GM23248 (cell line): ENCODE results near the gene GALNT2. TPM values are rescaled to one million over a fixed set of nuclear protein-coding genes. Genes with fewer than 3 reads are reported as not detected.

Experiments
- DNase-seq: peaks from one replicate; pipeline ENCODE4 v3.0.0-alpha.2; 2015
- H2AFZ ChIP-seq: fragments of 200-600 bp; sonication (generic); 2 replicates; pipeline ENCODE4 v1.6.1; 2016; ENCODE audit warnings: antibody characterized with exemption
- H3F3A ChIP-seq: fragments of 200-600 bp; sonication (generic); 2 replicates; pipeline ENCODE4 v1.6.1; 2016; ENCODE audit warnings: mild to moderate bottlenecking, antibody characterized with exemption, mixed run types; ENCODE audit not compliant: insufficient read depth
- H3K27ac ChIP-seq: fragments of 200-600 bp; sonication (generic); 2 replicates; pipeline ENCODE4 v1.5.1; 2016; ENCODE audit warnings: mild to moderate bottlenecking
- H3K27me3 ChIP-seq: fragments of 200-600 bp; sonication (generic); replicated peaks from 2 replicates; pipeline ENCODE4 v1.6.1; 2016; ENCODE audit warnings: mild to moderate bottlenecking; ENCODE audit not compliant: insufficient read depth
- H3K36me3 ChIP-seq: fragments of 200-600 bp; sonication (generic); 2 replicates; pipeline ENCODE4 v1.6.1; 2016; ENCODE audit warnings: low read depth, mild to moderate bottlenecking
- H3K4me1 ChIP-seq: fragments of 200-600 bp; sonication (generic); 2 replicates; pipeline ENCODE4 v1.6.1; 2016; ENCODE audit warnings: mild to moderate bottlenecking; ENCODE audit not compliant: insufficient read depth
- H3K4me2 ChIP-seq: fragments of 200-600 bp; sonication (generic); one replicate; pipeline ENCODE4 v1.6.1; 2016; ENCODE audit warnings: mild to moderate bottlenecking; ENCODE audit not compliant: unreplicated experiment
- H3K4me3 ChIP-seq: fragments of 200-600 bp; sonication (generic); 2 replicates; pipeline ENCODE4 v1.5.1; 2016; ENCODE audit warnings: mild to moderate bottlenecking
- H3K79me2 ChIP-seq: fragments of 200-600 bp; sonication (generic); 2 replicates; pipeline ENCODE4 v1.6.1; 2016; ENCODE audit warnings: mild to moderate bottlenecking; ENCODE audit not compliant: insufficient read depth
- H3K9ac ChIP-seq: fragments of 200-600 bp; sonication (generic); 2 replicates; pipeline ENCODE4 v1.6.1; 2016; ENCODE audit warnings: mild to moderate bottlenecking
- H3K9me2 ChIP-seq: fragments of 200-600 bp; sonication (generic); 2 replicates; pipeline ENCODE4 v1.6.1; 2016; ENCODE audit warnings: mixed run types, mild to moderate bottlenecking, moderate library complexity; ENCODE audit not compliant: insufficient read depth
- H3K9me3 ChIP-seq: fragments of 200-600 bp; sonication (generic); one replicate; pipeline ENCODE4 v1.6.1; 2017; ENCODE audit warnings: low read depth
- H4K20me1 ChIP-seq: fragments of 200-600 bp; sonication (generic); 2 replicates; pipeline ENCODE4 v1.6.0; 2016; ENCODE audit not compliant: insufficient read depth
- EZH2 ChIP-seq: fragments of 200-600 bp; sonication (generic); IDR thresholded peaks from 2 replicates; pipeline ENCODE4 v1.6.1; 2018; ENCODE audit warnings: antibody characterized with exemption, mild to moderate bottlenecking; ENCODE audit not compliant: insufficient read depth, poor library complexity, severe bottlenecking
- EZH2phosphoT487 ChIP-seq: fragments of 200-600 bp; sonication (generic); IDR thresholded peaks from 2 replicates; pipeline ENCODE4 v1.6.1; 2018; ENCODE audit warnings: antibody characterized with exemption, moderate library complexity, mild to moderate bottlenecking, low read depth; ENCODE audit not compliant: insufficient read depth
- WGBS, 2 experiments: methylation state at CpG; one replicate each; pipeline ENCODE4 v1.1.6; 2015 to 2017; ENCODE audit warnings: low lambda C conversion rate in 2 of 2, low coverage in 1 of 2; ENCODE audit errors: missing lambda C conversion rate in 2 of 2; 5-methylcytosine and 5-hydroxymethylcytosine counted together
- in situ Hi-C: fragments of 300-500 bp; cut with MboI; formaldehyde crosslinking; loops from 2 replicates; pipeline ENCODE4 v1.15.0; 2020
- polyA plus RNA-seq: library from polyadenylated mRNA; unstranded; fragments of >200 nt; fragmentation: Nextera tagmentation; extraction: Ambion mirVana; gene quantifications from 2 replicates; pipeline ENCODE4 v1.2.1, GENCODE V29; 2016
- total RNA-seq: library from RNA; depleted of rRNA; stranded (reverse); fragments of >200 nt; shearing (Covaris generic); gene quantifications from 2 replicates; pipeline ENCODE4 v1.2.3, GENCODE V29; 2014

GALNT2 gene
- total and polyA plus RNA-seq, 2 experiments from 2014 or later, result 111 to 124 TPM

- Histone ChIP-seq H3K4me3 (no peak overlapping the region), H3K27ac (no peak overlapping the region), H3K79me2 (peaks cover 19% of the 10 kb centered on the region), H2AFZ (no peak overlapping the region), H4K20me1 (0 out of 2 replicates have a peak, but pooled peaks cover 7% of the 10 kb centered on the region), H3K4me1 (peaks cover 14% of the 10 kb centered on the region), H3K4me2 (no peak overlapping the region), H3K27me3 (no peaks in the 10 kb centered on the region), H3F3A (peaks cover 20% of the 10 kb centered on the region; the same call in 1 of the 2 replicates), H3K9me2 (no peaks in the 10 kb centered on the region), H3K9ac (no peak overlapping the region), H3K9me3 (no peaks in the 10 kb centered on the region), H3K36me3 (no peaks in the 10 kb centered on the region)
- 94% methylated on average over 6 of the region's 6 CpGs for WGBS, 2 experiments
- DNase-seq, result no peak
- in situ Hi-C loops, result no loop called here
- TF ChIP-seq EZH2phosphoT487 (no peak), EZH2 (no peak)
Observed at GRCh38 chr1:230064283-230064682, 2.8 kb upstream of the GALNT2 start.

DNA sequence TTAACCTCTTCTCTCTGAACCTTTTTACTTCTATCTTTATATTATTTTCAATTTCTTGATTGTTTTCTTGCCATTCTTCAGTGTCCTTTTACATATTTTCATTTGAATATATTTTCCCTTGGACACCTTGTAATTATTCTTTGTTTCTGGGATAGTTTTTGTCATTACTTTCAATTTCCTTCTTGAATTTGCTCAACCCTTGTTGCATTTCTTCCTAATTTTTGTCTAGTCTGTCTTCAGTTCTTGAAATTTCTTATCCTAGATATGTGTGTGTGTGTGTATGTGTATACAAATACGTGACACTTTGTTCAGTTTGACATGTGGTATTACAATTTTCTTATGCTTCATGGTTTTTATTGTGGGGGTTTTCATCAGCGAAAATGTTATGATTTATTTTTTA is 1.9 kb upstream of the GALNT2 start:
- no peaks in the 10 kb centered on the region for H3K9me2 ChIP-seq
- peaks cover 28% of the 10 kb centered on the region for H3K79me2 ChIP-seq
- H4K20me1 ChIP-seq, result 0 out of 2 replicates have a peak, but pooled peaks cover 9% of the 10 kb centered on the region
- peaks cover 20% of the 10 kb centered on the region; the same call in 1 of the 2 replicates for H3F3A ChIP-seq
- no peak overlapping the region for H3K4me2 ChIP-seq
- TF ChIP-seq EZH2phosphoT487, result no peak
- TF ChIP-seq EZH2, result no peak
- in situ Hi-C loops, result no loop called here
- H3K4me1 ChIP-seq, result peaks cover 23% of the 10 kb centered on the region
- no peak overlapping the region for H3K9ac ChIP-seq
- no peaks in the 10 kb centered on the region for H3K36me3 ChIP-seq
- peak overlapping the region; percentile 97; the same call in 1 of the 2 replicates for H2AFZ ChIP-seq
- 70 to 77% methylated on average over 2 of the region's 2 CpGs for WGBS, 2 experiments
- H3K27me3 ChIP-seq, result no peaks in the 10 kb centered on the region
- DNase-seq, result no peak
- H3K4me3 ChIP-seq, result no peak overlapping the region
- no peaks in the 10 kb centered on the region for H3K9me3 ChIP-seq
- no peak overlapping the region for H3K27ac ChIP-seq

DNA sequence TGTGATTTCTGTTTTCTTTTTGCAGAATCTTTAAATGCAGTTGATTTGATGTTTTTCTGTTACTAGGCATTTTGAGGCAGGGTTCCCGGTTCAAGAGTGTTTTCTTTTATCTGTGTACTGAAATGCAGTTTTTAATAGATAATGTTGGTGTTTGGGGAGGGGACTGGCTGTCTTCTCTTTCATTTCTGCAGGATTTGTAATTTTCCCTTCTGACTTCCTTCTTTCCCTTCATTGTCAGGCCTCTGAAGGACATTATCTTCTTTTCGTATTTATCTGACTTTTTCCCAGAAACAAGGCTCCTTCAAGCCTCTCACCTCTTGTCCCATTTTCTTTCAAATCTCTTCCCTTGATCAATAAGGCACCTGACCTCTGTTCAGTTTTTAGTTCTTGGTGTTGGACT is 1.5 kb upstream of the GALNT2 start:
- H3K27ac ChIP-seq, result peak overlapping the region; percentile 57
- no peak overlapping the region for H3K4me2 ChIP-seq
- WGBS, 2 experiments, result 20 to 25% methylated on average over 2 of the region's 2 CpGs
- peak overlapping the region; percentile 76; the same call in 1 of the 2 replicates for H3K9ac ChIP-seq
- no peaks in the 10 kb centered on the region for H3K27me3 ChIP-seq
- no peaks in the 10 kb centered on the region for H3K9me3 ChIP-seq
- H3K9me2 ChIP-seq, result no peaks in the 10 kb centered on the region
- H3F3A ChIP-seq, result peaks cover 20% of the 10 kb centered on the region; the same call in 1 of the 2 replicates
- peaks cover 24% of the 10 kb centered on the region for H3K4me1 ChIP-seq
- H3K79me2 ChIP-seq, result peaks cover 32% of the 10 kb centered on the region
- TF ChIP-seq EZH2, result no peak
- no peak for TF ChIP-seq EZH2phosphoT487
- no peaks in the 10 kb centered on the region for H3K36me3 ChIP-seq
- peak overlapping the region; percentile 97 for H2AFZ ChIP-seq
- H4K20me1 ChIP-seq, result 0 out of 2 replicates have a peak, but pooled peaks cover 9% of the 10 kb centered on the region
- in situ Hi-C loops, result no loop called here
- peak overlapping the region; percentile 97 for H3K4me3 ChIP-seq
- DNase-seq, result no peak

DNA sequence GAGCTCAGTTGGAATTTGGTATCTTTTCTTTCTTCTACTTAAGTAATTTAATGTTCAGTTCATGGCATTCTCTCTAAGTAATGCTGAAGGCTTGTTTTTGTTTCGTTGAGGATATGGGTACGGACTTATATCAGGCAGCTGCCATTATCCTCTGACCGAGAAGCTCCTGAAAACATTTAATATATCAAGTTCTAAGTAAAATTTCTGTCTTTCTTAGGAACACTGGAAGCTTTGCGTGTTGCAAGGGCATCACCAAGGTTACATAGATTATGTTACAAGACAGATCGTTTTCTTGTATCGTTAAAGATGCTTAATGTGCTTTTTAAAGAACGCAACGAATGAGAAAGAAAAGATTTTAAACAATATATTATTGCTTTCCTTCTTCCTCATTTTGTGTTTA is 1.0 kb upstream of the GALNT2 start:
- no peak for DNase-seq
- Histone ChIP-seq H2AFZ (peak overlapping the region; percentile 97), H3K27ac (peak overlapping the region; percentile 57), H3K9me2 (no peaks in the 10 kb centered on the region), H3K9me3 (no peaks in the 10 kb centered on the region), H3K36me3 (no peaks in the 10 kb centered on the region), H4K20me1 (peaks cover 12% of the 10 kb centered on the region; the same call in 1 of the 2 replicates), H3F3A (peaks cover 20% of the 10 kb centered on the region; the same call in 1 of the 2 replicates), H3K79me2 (peaks cover 37% of the 10 kb centered on the region), H3K4me3 (peak overlapping the region; percentile 97), H3K4me1 (peaks cover 24% of the 10 kb centered on the region), H3K4me2 (peak overlapping the region; percentile 80), H3K9ac (peak overlapping the region; percentile 76), H3K27me3 (no peaks in the 10 kb centered on the region)
- in situ Hi-C loops, result no loop called here
- 14 to 15% methylated on average over 8 of the region's 8 CpGs for WGBS, 2 experiments
- TF ChIP-seq EZH2 (no peak), EZH2phosphoT487 (no peak)
